Calu3 (cell line): ENCODE measurements around the gene CPB2. TPM values are rescaled to one million over a fixed set of nuclear protein-coding genes. Genes with fewer than 3 reads are reported as not detected.

Source experiments
- BruUV-seq: library from RNA; stranded (reverse); fragments of 400-500 nt; replicated peaks from 2 replicates; lab custom pipeline; 2021; lab: Mats Ljungman, UMichigan
- CTCF ChIA-PET: fragments of 300-600 bp; sonication (Branson Sonifier 250); formaldehyde crosslinking; loops from one replicate; lab custom pipeline; 2022; ENCODE audit warnings: antibody characterized with exemption; lab: Charles Lee
- DNase-seq: peaks from one replicate; pipeline ENCODE4 v3.0.0; 2022
- H3K27ac Mint-ChIP-seq: one replicate; pipeline ENCODE4 v1.8.0; 2022; ENCODE audit warnings: mixed read lengths; ENCODE audit not compliant: unreplicated experiment
- H3K27me3 Mint-ChIP-seq: one replicate; pipeline ENCODE4 v1.8.0; 2022; ENCODE audit warnings: mixed read lengths; ENCODE audit not compliant: unreplicated experiment
- H3K36me3 Mint-ChIP-seq: one replicate; pipeline ENCODE4 v1.8.0; 2022; ENCODE audit warnings: mild to moderate bottlenecking, moderate library complexity, mixed read lengths; ENCODE audit not compliant: insufficient read depth, unreplicated experiment
- H3K4me1 Mint-ChIP-seq: one replicate; pipeline ENCODE4 v1.8.0; 2022; ENCODE audit warnings: mild to moderate bottlenecking, low read depth, mixed read lengths; ENCODE audit not compliant: unreplicated experiment
- H3K4me3 Mint-ChIP-seq: one replicate; pipeline ENCODE4 v1.8.0; 2022; ENCODE audit warnings: mild to moderate bottlenecking, low read depth, moderate library complexity, mixed read lengths; ENCODE audit not compliant: unreplicated experiment
- H3K9me3 Mint-ChIP-seq: one replicate; pipeline ENCODE4 v1.8.0; 2022; ENCODE audit warnings: low read depth, mixed read lengths; ENCODE audit not compliant: unreplicated experiment
- CTCF ChIP-seq: fragments of 200-600 bp; IDR thresholded peaks from one replicate; pipeline ENCODE4 v1.8.0; 2022; ENCODE audit warnings: antibody characterized with exemption; ENCODE audit not compliant: unreplicated experiment
- intact Hi-C: fragments of 100-400 bp; cut with micrococcal nuclease; formaldehyde crosslinking; loops from one replicate; pipeline ENCODE4 v1.10.0; 2022; ENCODE audit not compliant: unreplicated experiment
- total RNA-seq: library from RNA; stranded (reverse); gene quantifications from 2 replicates; pipeline ENCODE4 v1.2.3, GENCODE V29; 2022

CPB2 gene
- total RNA-seq, 1 experiment from 2014 or later: not detected

- no peak overlapping the region for H3K4me3 Mint-ChIP-seq
- CTCF ChIA-PET: no interaction called here
Observed at GRCh38 chr13:46109451-46109850, 4.6 kb upstream of the CPB2 start.

GRCh38 chr13:46106839-46107371 lies 2.1 kb upstream of the CPB2 start:
- TF ChIP-seq CTCF: no peak
- no TSS peak for BruUV-seq
- no peaks in the 10 kb centered on the region for H3K4me1 Mint-ChIP-seq
- CTCF ChIA-PET: no interaction called here
- no peaks in the 10 kb centered on the region for H3K9me3 Mint-ChIP-seq
- no peak overlapping the region for H3K4me3 Mint-ChIP-seq
- H3K27me3 Mint-ChIP-seq: peaks cover 12% of the 10 kb centered on the region
- H3K27ac Mint-ChIP-seq: no peak overlapping the region
- intact Hi-C loops: no loop called here
- H3K36me3 Mint-ChIP-seq: no peaks in the 10 kb centered on the region
- no peak for DNase-seq

More at GRCh38 chr13:46109451-46109850, 4.6 kb upstream of the CPB2 start:
- Mint-ChIP-seq H3K9me3 (no peaks in the 10 kb centered on the region), H3K27me3 (peaks cover 12% of the 10 kb centered on the region), H3K36me3 (no peaks in the 10 kb centered on the region), H3K27ac (no peak overlapping the region), H3K4me1 (no peaks in the 10 kb centered on the region)
- TF ChIP-seq CTCF: no peak
- BruUV-seq: no TSS peak
- no peak for DNase-seq
- intact Hi-C loops: no loop called here

GRCh38 chr13:46103037-46103436 lies 1.8 kb downstream of the CPB2 start:
- H3K27ac Mint-ChIP-seq: no peak overlapping the region
- CTCF ChIA-PET: no interaction called here
- TF ChIP-seq CTCF: no peak
- no peaks in the 10 kb centered on the region for H3K4me1 Mint-ChIP-seq
- BruUV-seq: no TSS peak
- intact Hi-C loops: no loop called here
- H3K9me3 Mint-ChIP-seq: no peaks in the 10 kb centered on the region
- DNase-seq: no peak
- H3K4me3 Mint-ChIP-seq: no peak overlapping the region
- H3K27me3 Mint-ChIP-seq: peaks cover 8% of the 10 kb centered on the region
- no peaks in the 10 kb centered on the region for H3K36me3 Mint-ChIP-seq

- CTCF ChIA-PET: interaction anchor here (0.8 kb wide), 1 partner anchor 10 kb away, joined by 3 read pairs; no protein-coding TSS in a partner anchor
- Mint-ChIP-seq H3K4me1 (no peaks in the 10 kb centered on the region), H3K27me3 (peaks cover 8% of the 10 kb centered on the region), H3K9me3 (no peaks in the 10 kb centered on the region), H3K36me3 (no peaks in the 10 kb centered on the region), H3K4me3 (no peak overlapping the region), H3K27ac (no peak overlapping the region)
- no TSS peak for BruUV-seq
- DNase-seq: no peak
- no peak for TF ChIP-seq CTCF
- intact Hi-C loops: no loop called here
Observed at GRCh38 chr13:46102255-46102605, 2.6 kb downstream of the CPB2 start.
